Breast epithelium (tissue), 3 donors: ENCODE measurements around the gene MEOX1.

Experiments used
- CTCF ChIP-seq, 3 donors: fragments of 450-650 bp; IDR thresholded peaks; one replicate each; pipeline ENCODE4 v1.5.1; 2016 to 2017; ENCODE audit warnings: antibody characterized with exemption in 3 of 3, mild to moderate bottlenecking in 3 of 3, moderate library complexity in 3 of 3
- POLR2A ChIP-seq: fragments of 450-650 bp; IDR thresholded peaks from one replicate; pipeline ENCODE4 v1.6.1; 2016; ENCODE audit warnings: antibody characterized with exemption, mild to moderate bottlenecking, moderate library complexity

DNA sequence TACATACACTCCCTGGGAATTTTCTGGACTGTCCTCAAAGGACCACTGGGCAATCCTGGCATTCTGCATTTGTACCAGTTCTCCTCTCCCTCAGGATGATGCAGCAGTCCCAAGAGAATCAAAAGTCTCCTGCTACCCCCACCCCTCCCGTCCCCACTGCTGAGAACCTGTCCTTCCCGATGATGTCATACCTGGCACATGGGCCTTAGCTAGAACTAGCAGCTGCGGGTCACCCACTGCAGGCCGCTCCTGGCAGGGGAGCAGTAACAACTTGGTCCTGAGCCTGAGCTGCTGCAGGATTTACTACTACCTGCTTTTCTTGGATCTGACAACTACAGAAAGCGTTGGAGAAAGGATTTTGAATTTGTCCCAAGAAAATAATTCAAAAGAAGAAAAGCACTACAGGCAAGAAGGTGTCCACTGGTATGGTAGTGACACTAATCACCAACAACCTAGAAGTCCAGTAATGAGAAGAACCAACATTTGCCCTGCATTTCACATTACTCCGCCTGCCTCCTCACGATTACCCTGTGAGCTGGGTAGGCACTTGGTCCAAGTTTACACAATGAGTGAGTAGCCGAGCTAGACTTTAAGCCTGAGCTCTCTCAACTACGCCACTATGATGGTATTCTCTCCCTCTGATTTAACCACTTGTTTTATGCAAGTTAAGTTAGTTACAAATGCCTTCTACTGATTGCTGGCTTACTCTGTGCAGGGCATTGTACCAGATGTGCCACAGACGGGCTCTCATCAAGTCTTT, 60.3 kb downstream of the MEOX1 start:
- no peak for TF ChIP-seq CTCF (IDR thresholded peaks at IDR 0.05)
- TF ChIP-seq POLR2A, result no peak
